Liver (tissue), 9 donors: ENCODE results near the gene TEX29. TPM values are rescaled to one million over a fixed set of nuclear protein-coding genes. Genes with fewer than 3 reads are reported as not detected.

Experiments used
- DNase-seq: peaks from one replicate; pipeline ENCODE4 v3.0.0-alpha.2; 2017; ENCODE audit warnings: low spot score
- H3K27ac ChIP-seq, 2 donors: one replicate each; pipeline ENCODE4 v1.7.0; 2013; ENCODE audit warnings: inconsistent platforms in 2 of 2, low read length in 2 of 2, control low read depth in 1 of 2, low read depth in 1 of 2, mild to moderate bottlenecking in 1 of 2
- H3K27me3 ChIP-seq, 4 donors: one replicate each; pipeline versions ENCODE4 v1.6.1 to v1.7.0; 2013; ENCODE audit warnings: low read length in 3 of 4, inconsistent platforms in 1 of 4, mild to moderate bottlenecking in 1 of 4, moderate library complexity in 1 of 4; ENCODE audit not compliant: control insufficient read depth in 4 of 4, insufficient read depth in 4 of 4
- H3K36me3 ChIP-seq, 4 donors: one replicate each; pipeline versions ENCODE4 v1.6.1 to v1.7.0; 2013; ENCODE audit warnings: low read length in 3 of 4, mild to moderate bottlenecking in 3 of 4, low read depth in 1 of 4, moderate library complexity in 1 of 4; ENCODE audit not compliant: control insufficient read depth in 4 of 4, insufficient read depth in 3 of 4
- H3K4me1 ChIP-seq, 4 donors: one replicate each; pipeline versions ENCODE4 v1.6.1 to v1.7.0; 2013; ENCODE audit warnings: low read length in 3 of 4, mild to moderate bottlenecking in 3 of 4, moderate library complexity in 1 of 4; ENCODE audit not compliant: control insufficient read depth in 4 of 4, insufficient read depth in 4 of 4
- H3K4me3 ChIP-seq, 3 donors: one replicate each; pipeline versions ENCODE4 v1.6.1 to v1.7.0; 2013; ENCODE audit warnings: low read length in 3 of 3, control low read depth in 1 of 3, low read depth in 1 of 3, mild to moderate bottlenecking in 1 of 3
- H3K9ac ChIP-seq, 2 donors: one replicate each; pipeline ENCODE4 v1.7.0; 2013; ENCODE audit warnings: low read length in 2 of 2, mild to moderate bottlenecking in 2 of 2, moderate library complexity in 2 of 2, control low read depth in 1 of 2, low read depth in 1 of 2
- H3K9me3 ChIP-seq, 4 donors: one replicate each; pipeline versions ENCODE4 v1.6.1 to v1.7.0; 2013; ENCODE audit warnings: low read length in 3 of 4; ENCODE audit not compliant: control insufficient read depth in 4 of 4
- EGR1 ChIP-seq, 2 donors: IDR thresholded peaks; 2 replicates each; pipeline ENCODE4 v1.6.1; 2016 to 2018; ENCODE audit warnings: antibody characterized with exemption in 2 of 2, low read depth in 2 of 2
- FOXA1 ChIP-seq: IDR thresholded peaks from 2 replicates; pipeline ENCODE4 v1.6.1; 2016; ENCODE audit warnings: antibody characterized with exemption
- GABPA ChIP-seq, 2 donors: IDR thresholded peaks in 1 of 2; conservative IDR thresholded peaks in 1 of 2; 2 replicates each; pipeline ENCODE4 v1.6.1; 2016; ENCODE audit warnings: antibody characterized with exemption in 2 of 2, mild to moderate bottlenecking in 1 of 2, moderate library complexity in 1 of 2
- HNF4A ChIP-seq, 2 donors: conservative IDR thresholded peaks; 2 replicates each; pipeline ENCODE4 v1.6.1; 2016; ENCODE audit warnings: antibody characterized with exemption in 2 of 2, mild to moderate bottlenecking in 2 of 2
- HNF4G ChIP-seq: IDR thresholded peaks from 2 replicates; pipeline ENCODE4 v1.6.1; 2016; ENCODE audit warnings: antibody characterized with exemption
- JUND ChIP-seq, 2 donors: IDR thresholded peaks; 2 replicates each; pipeline ENCODE4 v1.6.1; 2016; ENCODE audit warnings: antibody characterized with exemption in 2 of 2
- NR2F2 ChIP-seq: IDR thresholded peaks from 2 replicates; pipeline ENCODE4 v1.6.1; 2016; ENCODE audit warnings: antibody characterized with exemption
- RXRA ChIP-seq, 2 donors: IDR thresholded peaks; 2 replicates each; pipeline ENCODE4 v1.6.1; 2017 to 2018; ENCODE audit warnings: antibody characterized with exemption in 2 of 2, mild to moderate bottlenecking in 1 of 2
- SP1 ChIP-seq: IDR thresholded peaks from 2 replicates; pipeline ENCODE4 v1.6.1; 2018; ENCODE audit warnings: antibody characterized with exemption, mild to moderate bottlenecking
- YY1 ChIP-seq: IDR thresholded peaks from 2 replicates; pipeline ENCODE4 v1.6.1; 2016; ENCODE audit warnings: antibody characterized with exemption, mild to moderate bottlenecking
- WGBS: extraction: QIAGEN DNeasy Blood & Tissue Kit; methylation state at CpG from one replicate; pipeline ENCODE4 v1.1.7; 2013; 5-methylcytosine and 5-hydroxymethylcytosine counted together
- polyA plus RNA-seq, 2 donors: library from polyadenylated mRNA; stranded (reverse) in 1 of 2; unstranded in 1 of 2; fragments of 200-250 nt in 1 of 2; fragments of >200 nt in 1 of 2; fragmentation: Nextera tagmentation in 1 of 2; extraction: Ambion mirVana in 1 of 2; gene quantifications; one replicate each; pipeline versions ENCODE4 v1.2.1 to v1.2.3, GENCODE V29; 2013 to 2015
- total RNA-seq, 2 donors: library from RNA; depleted of rRNA; stranded (reverse); fragments of >200 nt; gene quantifications; one replicate each; pipeline ENCODE4 v1.2.3, GENCODE V29; 2014
- TF ChIP-seq, protein P1 (sequence below): IDR thresholded peaks from 2 replicates; pipeline ENCODE4 v1.6.1; 2016; ENCODE audit warnings: antibody characterized with exemption
- TF ChIP-seq, protein P2 (sequence below): IDR thresholded peaks from 2 replicates; pipeline ENCODE4 v1.6.1; 2016; ENCODE audit warnings: antibody characterized with exemption, mild to moderate bottlenecking
- donor health status: healthy.
- donor health status: healthy.
- donor health status: healthy.
- donor health status: healthy.
- donor health status: healthy.

The TEX29 gene
- total and polyA plus RNA-seq, 4 donors: 0.17 TPM; not detected in 3

GRCh38 chr13:111312944-111313590 is 7.4 kb upstream of the TEX29 start:
- no peak for TF ChIP-seq RXRA (IDR thresholded peaks at IDR 0.05)
- TF ChIP-seq, protein P1, sequence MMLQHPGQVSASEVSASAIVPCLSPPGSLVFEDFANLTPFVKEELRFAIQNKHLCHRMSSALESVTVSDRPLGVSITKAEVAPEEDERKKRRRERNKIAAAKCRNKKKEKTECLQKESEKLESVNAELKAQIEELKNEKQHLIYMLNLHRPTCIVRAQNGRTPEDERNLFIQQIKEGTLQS: no peak
- TF ChIP-seq SP1: no peak
- no peak for TF ChIP-seq FOXA1
- TF ChIP-seq NR2F2: no peak
- TF ChIP-seq HNF4G: no peak
- TF ChIP-seq, protein P2, sequence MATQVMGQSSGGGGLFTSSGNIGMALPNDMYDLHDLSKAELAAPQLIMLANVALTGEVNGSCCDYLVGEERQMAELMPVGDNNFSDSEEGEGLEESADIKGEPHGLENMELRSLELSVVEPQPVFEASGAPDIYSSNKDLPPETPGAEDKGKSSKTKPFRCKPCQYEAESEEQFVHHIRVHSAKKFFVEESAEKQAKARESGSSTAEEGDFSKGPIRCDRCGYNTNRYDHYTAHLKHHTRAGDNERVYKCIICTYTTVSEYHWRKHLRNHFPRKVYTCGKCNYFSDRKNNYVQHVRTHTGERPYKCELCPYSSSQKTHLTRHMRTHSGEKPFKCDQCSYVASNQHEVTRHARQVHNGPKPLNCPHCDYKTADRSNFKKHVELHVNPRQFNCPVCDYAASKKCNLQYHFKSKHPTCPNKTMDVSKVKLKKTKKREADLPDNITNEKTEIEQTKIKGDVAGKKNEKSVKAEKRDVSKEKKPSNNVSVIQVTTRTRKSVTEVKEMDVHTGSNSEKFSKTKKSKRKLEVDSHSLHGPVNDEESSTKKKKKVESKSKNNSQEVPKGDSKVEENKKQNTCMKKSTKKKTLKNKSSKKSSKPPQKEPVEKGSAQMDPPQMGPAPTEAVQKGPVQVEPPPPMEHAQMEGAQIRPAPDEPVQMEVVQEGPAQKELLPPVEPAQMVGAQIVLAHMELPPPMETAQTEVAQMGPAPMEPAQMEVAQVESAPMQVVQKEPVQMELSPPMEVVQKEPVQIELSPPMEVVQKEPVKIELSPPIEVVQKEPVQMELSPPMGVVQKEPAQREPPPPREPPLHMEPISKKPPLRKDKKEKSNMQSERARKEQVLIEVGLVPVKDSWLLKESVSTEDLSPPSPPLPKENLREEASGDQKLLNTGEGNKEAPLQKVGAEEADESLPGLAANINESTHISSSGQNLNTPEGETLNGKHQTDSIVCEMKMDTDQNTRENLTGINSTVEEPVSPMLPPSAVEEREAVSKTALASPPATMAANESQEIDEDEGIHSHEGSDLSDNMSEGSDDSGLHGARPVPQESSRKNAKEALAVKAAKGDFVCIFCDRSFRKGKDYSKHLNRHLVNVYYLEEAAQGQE: no peak
- Histone ChIP-seq H3K4me1 (no peaks in the 10 kb centered on the region), H3K27ac (no peak overlapping the region), H3K27me3 (no peaks in the 10 kb centered on the region), H3K36me3 (no peaks in the 10 kb centered on the region), H3K9ac (no peak overlapping the region), H3K9me3 (peaks cover 0 to 5% (median 1%) of the 10 kb centered on the region in 4 donors), H3K4me3 (no peak overlapping the region)
- WGBS: 99% methylated on average over 17 of the region's 17 CpGs
- DNase-seq: no peak

DNA sequence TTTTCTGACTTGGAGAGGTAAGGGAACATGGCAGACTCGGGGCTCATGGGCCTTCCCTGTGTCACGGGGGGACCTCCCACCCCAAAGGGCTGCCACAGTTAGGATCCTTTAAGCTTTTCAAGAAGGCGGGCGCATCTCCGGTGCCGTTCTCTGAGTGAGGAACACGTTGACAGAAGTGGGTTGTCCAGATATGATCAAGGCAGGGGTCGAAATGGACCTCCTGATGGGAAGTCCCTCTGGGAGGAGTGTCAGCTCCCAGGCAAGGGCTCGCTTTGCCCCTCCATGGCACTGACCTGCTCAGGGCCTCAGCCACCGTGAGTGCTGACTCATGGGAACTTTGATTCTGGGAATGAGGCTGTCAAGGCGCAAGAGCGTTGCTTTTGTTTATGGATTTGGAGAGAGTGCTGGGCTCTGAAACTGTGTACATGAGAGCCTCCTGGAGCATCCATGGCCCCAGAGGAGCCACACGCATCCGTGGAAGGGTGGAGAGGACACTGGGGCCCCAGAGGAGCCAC is 6.5 kb upstream of the TEX29 start:
- Histone ChIP-seq H3K4me1 (no peaks in the 10 kb centered on the region), H3K27ac (no peak overlapping the region), H3K4me3 (no peak overlapping the region), H3K9ac (no peak overlapping the region), H3K36me3 (no peaks in the 10 kb centered on the region), H3K9me3 (peaks cover 0 to 5% (median 1%) of the 10 kb centered on the region in 4 donors), H3K27me3 (no peaks in the 10 kb centered on the region)
- 89% methylated on average over 14 of the region's 14 CpGs for WGBS
- no peak for DNase-seq
- TF ChIP-seq, protein P2: no peak
- TF ChIP-seq YY1 (no peak), FOXA1 (no peak)

GRCh38 chr13:111314852-111315251 is 5.6 kb upstream of the TEX29 start:
- no peak overlapping the region for H3K9ac ChIP-seq
- no peak overlapping the region for H3K4me3 ChIP-seq
- TF ChIP-seq HNF4A (conservative IDR thresholded peaks at IDR 0.05): no peak
- TF ChIP-seq SP1: no peak
- TF ChIP-seq EGR1 (IDR thresholded peaks at IDR 0.05; ENCODE audit: low read depth in 2 of 2): no peak
- no peak for TF ChIP-seq FOXA1
- TF ChIP-seq GABPA (IDR thresholded peaks at IDR 0.05 in 1 of 2, conservative IDR thresholded peaks at IDR 0.05 in 1 of 2): no peak
- no peak for TF ChIP-seq JUND (IDR thresholded peaks at IDR 0.05)
- H3K9me3 ChIP-seq: peaks cover 0 to 5% (median 1%) of the 10 kb centered on the region in 4 donors
- H3K27ac ChIP-seq: no peak overlapping the region
- no peaks in the 10 kb centered on the region for H3K4me1 ChIP-seq
- no peaks in the 10 kb centered on the region for H3K36me3 ChIP-seq
- no peaks in the 10 kb centered on the region for H3K27me3 ChIP-seq
- 87% methylated on average over 6 of the region's 6 CpGs for WGBS
- DNase-seq: no peak
